HepG2 (cell line): ENCODE results near the gene NINL. TPM values are rescaled to one million over a fixed set of nuclear protein-coding genes. Genes with fewer than 3 reads are reported as not detected.

ENCODE experiments used
- ATAC-seq: fragments of 200-7000 bp; cut with Tn5 transposase; 3 replicates; pipeline ENCODE4 v1.9.1; 2020; ENCODE audit warnings: mild to moderate bottlenecking, moderate library complexity
- BruUV-seq: library from RNA; stranded (reverse); fragments of 400-500 nt; replicated peaks from 2 replicates; lab custom pipeline; 2021; lab: Mats Ljungman, UMichigan
- CTCF ChIA-PET: fragments of 300-600 bp; formaldehyde crosslinking; extraction: SDS; loops from one replicate; lab custom pipeline; 2021; ENCODE audit warnings: low total read pairs, inconsistent platforms, low intra/inter-chr PET ratio; lab: Yijun Ruan, JAX
- POLR2A ChIA-PET: fragments of 350-600 bp; sonication (Branson Sonifier 250); formaldehyde crosslinking; loops from one replicate; lab custom pipeline; 2020; ENCODE audit warnings: antibody characterized with exemption, inconsistent platforms; lab: Yijun Ruan, JAX
- DNase-seq: peaks from one replicate; pipeline ENCODE4 v3.0.0-alpha.2; 2015; ENCODE audit warnings: low spot score
- FAIRE-seq: peaks from 3 replicates; lab custom pipeline; 2011; peaks lifted over from hg19 to GRCh38; lab: Jason Lieb, UNC
- H2AFZ ChIP-seq: one replicate; pipeline ENCODE4 v1.6.1; 2011; ENCODE audit warnings: low read length, inconsistent platforms
- H3K27ac ChIP-seq: fragments of 300-600 bp; 3 replicates; pipeline ENCODE4 v1.8.0; 2011; ENCODE audit warnings: mixed run types, mild to moderate bottlenecking, mixed read lengths, low read length, inconsistent platforms; ENCODE audit not compliant: insufficient read depth; ENCODE audit errors: extremely low read length
- H3K27me3 ChIP-seq, 2 experiments: fragments of 200-600 bp in 1 of 2; 2 replicates in 1 of 2; 3 replicates in 1 of 2; pipeline versions ENCODE4 v1.6.0 to v1.8.0; 2011; ENCODE audit warnings: low read length in 2 of 2, mild to moderate bottlenecking in 2 of 2, moderate library complexity in 2 of 2, inconsistent platforms in 1 of 2; ENCODE audit not compliant: insufficient read depth in 2 of 2, control insufficient read depth in 1 of 2
- H3K36me3 ChIP-seq, 2 experiments: fragments of 200-600 bp in 1 of 2; replicated peaks in 1 of 2; 2 replicates in 1 of 2; 3 replicates in 1 of 2; pipeline versions ENCODE4 v1.5.1 to v1.8.0; 2011; ENCODE audit warnings: low read length in 2 of 2, inconsistent platforms in 1 of 2; ENCODE audit not compliant: insufficient read depth in 2 of 2, control insufficient read depth in 1 of 2
- H3K4me1 ChIP-seq: 2 replicates; pipeline ENCODE4 v1.5.1; 2012; ENCODE audit warnings: low read length, inconsistent platforms; ENCODE audit not compliant: insufficient read depth
- H3K4me2 ChIP-seq: 2 replicates; pipeline ENCODE4 v1.6.0; 2011; ENCODE audit warnings: low read depth, low read length, inconsistent platforms
- H3K4me3 ChIP-seq, 3 experiments: fragments of 200-600 bp in 1 of 3; sonication (generic), shearing (Covaris generic) in 1 of 3; replicated peaks in 1 of 3; 2 replicates each; pipeline ENCODE4 v1.5.1; 2011 to 2016; ENCODE audit warnings: low read length in 3 of 3, inconsistent platforms in 2 of 3, low read depth in 2 of 3, mild to moderate bottlenecking in 2 of 3, control low read depth in 1 of 3, mixed read lengths in 1 of 3; ENCODE audit not compliant: insufficient read depth in 1 of 3
- H3K79me2 ChIP-seq: one replicate; pipeline ENCODE4 v1.6.1; 2011; ENCODE audit warnings: low read length, inconsistent platforms; ENCODE audit not compliant: insufficient read depth
- H3K9ac ChIP-seq: 2 replicates; pipeline ENCODE4 v1.6.0; 2011; ENCODE audit warnings: mild to moderate bottlenecking, low read depth, low read length, inconsistent platforms; ENCODE audit not compliant: insufficient read depth
- H3K9me3 ChIP-seq: 2 replicates; pipeline ENCODE4 v1.5.1; 2012; ENCODE audit warnings: mild to moderate bottlenecking, low read length
- H4K20me1 ChIP-seq: 2 replicates; pipeline ENCODE4 v1.6.0; 2011; ENCODE audit warnings: inconsistent platforms, mild to moderate bottlenecking, low read length, moderate library complexity; ENCODE audit not compliant: insufficient read depth
- ADNP ChIP-seq: sonication (generic); formaldehyde crosslinking; IDR thresholded peaks from 2 replicates; pipeline ENCODE4 v1.4.0; 2020; ENCODE audit warnings: missing genetic modification reagents
- AGO2 ChIP-seq: fragments of 200-400 bp; formaldehyde crosslinking; optimal IDR thresholded peaks from 2 replicates; pipeline ENCODE3; 2017; ENCODE audit warnings: mild to moderate bottlenecking, low read depth, low read length, moderate library complexity
- CENPX ChIP-seq: sonication (generic); formaldehyde crosslinking; IDR thresholded peaks from 2 replicates; pipeline ENCODE4 v1.9.0; 2021; ENCODE audit warnings: mild to moderate bottlenecking, missing genetic modification reagents, moderate library complexity
- DBP ChIP-seq: sonication (generic); formaldehyde crosslinking; IDR thresholded peaks from 2 replicates; pipeline ENCODE4 v1.4.0; 2020; ENCODE audit warnings: missing genetic modification reagents; ENCODE audit errors: not compliant biosample characterization
- DZIP1 ChIP-seq: sonication (generic); formaldehyde crosslinking; IDR thresholded peaks from 2 replicates; pipeline ENCODE4 v1.5.0; 2020; ENCODE audit warnings: mild to moderate bottlenecking, missing genetic modification reagents
- HOXA3 ChIP-seq: sonication (generic); formaldehyde crosslinking; IDR thresholded peaks from 2 replicates; pipeline ENCODE4 v1.5.0; 2020; ENCODE audit warnings: missing genetic modification reagents
- MAF1 ChIP-seq: sonication (generic); formaldehyde crosslinking; IDR thresholded peaks from 2 replicates; pipeline ENCODE4 v1.5.0; 2020; ENCODE audit warnings: missing genetic modification reagents, borderline replicate concordance
- NFATC3 ChIP-seq: sonication (generic); formaldehyde crosslinking; IDR thresholded peaks from 2 replicates; pipeline ENCODE4 v1.5.1; 2020; ENCODE audit warnings: mild to moderate bottlenecking, missing genetic modification reagents
- PAF1 ChIP-seq: IDR thresholded peaks from 2 replicates; pipeline ENCODE4 v1.6.1; 2016; ENCODE audit warnings: missing genetic modification reagents, missing compliant biosample characterization
- PBX2 ChIP-seq: IDR thresholded peaks from 2 replicates; pipeline ENCODE4 v1.6.1; 2016; ENCODE audit warnings: control low read depth
- PPARG ChIP-seq: conservative IDR thresholded peaks from 2 replicates; pipeline ENCODE4 v1.6.1; 2016; ENCODE audit warnings: missing biosample characterization, missing genetic modification reagents
- TP53 ChIP-seq: sonication (generic); formaldehyde crosslinking; conservative IDR thresholded peaks from 2 replicates; pipeline ENCODE4 v1.4.0; 2020; ENCODE audit warnings: missing genetic modification reagents
- ZNF839 ChIP-seq: sonication (generic); formaldehyde crosslinking; IDR thresholded peaks from 2 replicates; pipeline ENCODE4 v1.4.0; 2020; ENCODE audit warnings: missing genetic modification reagents, mild to moderate bottlenecking, borderline replicate concordance
- ZNF891 ChIP-seq: sonication (generic); formaldehyde crosslinking; IDR thresholded peaks from 2 replicates; pipeline ENCODE4 v1.5.0; 2020; ENCODE audit warnings: mild to moderate bottlenecking, missing genetic modification reagents
- ZSCAN30 ChIP-seq: sonication (generic); formaldehyde crosslinking; IDR thresholded peaks from 2 replicates; pipeline ENCODE4 v1.5.0; 2020; ENCODE audit warnings: mild to moderate bottlenecking, missing genetic modification reagents
- WGBS: methylation state at CpG from one replicate; pipeline ENCODE4 v1.1.6; 2017; ENCODE audit warnings: low lambda C conversion rate; 5-methylcytosine and 5-hydroxymethylcytosine counted together
- in situ Hi-C: cut with HindIII; loops from 2 replicates; pipeline ENCODE4 v1.10.0; 2017; ENCODE audit warnings: low pct_unique_long_range_greater_than_20kb; ENCODE audit not compliant: extremely low pct_ligation_motif_present
- intact Hi-C: fragments of 100-400 bp; cut with micrococcal nuclease; formaldehyde crosslinking; loops from one replicate; pipeline ENCODE4 v1.10.0; 2022; ENCODE audit not compliant: unreplicated experiment
- polyA plus RNA-seq, 8 experiments: library from polyadenylated mRNA; depleted of rRNA in 3 of 8; stranded (reverse) in 7 of 8; unstranded in 1 of 8; fragments of >200 nt; fragmentation: Illumina TruSeq in 4 of 8; extraction: Trizol in 4 of 8; gene quantifications; 2 replicates each; pipeline versions ENCODE4 v1.2.1 to v1.2.3, GENCODE V29; 2011 to 2016; ENCODE audit warnings: low read depth in 4 of 8, missing spikeins in 1 of 8, mixed read lengths in 1 of 8; ENCODE audit not compliant: insufficient read depth in 1 of 8
- total RNA-seq, 5 experiments: library from RNA; depleted of rRNA; stranded (reverse); fragments of >200 nt; fragmentation: Illumina TruSeq; extraction: Trizol; gene quantifications; 2 replicates each; pipeline ENCODE4 v1.2.3, GENCODE V29; 2016; ENCODE audit warnings: low read depth in 1 of 5
- TF ChIP-seq, protein P1 (sequence below): sonication (generic); formaldehyde crosslinking; IDR thresholded peaks from 2 replicates; pipeline ENCODE4 v1.8.0; 2022; ENCODE audit warnings: missing genetic modification reagents, mild to moderate bottlenecking, borderline replicate concordance

NINL gene
- total and polyA plus RNA-seq, 2 of the 13 experiments (the other 11 are each of a cell fraction or from before 2014, with no cell fraction given): 32.3 to 34.3 TPM

GRCh38 chr20:25507385-25508082 is 77.8 kb downstream of the NINL start (continued):
- TF ChIP-seq PAF1: no peak
- TF ChIP-seq PBX2: no peak
- TF ChIP-seq, all 625 proteins: peak for 44

- no peak overlapping the region for H3K4me3 ChIP-seq
- TF ChIP-seq DZIP1 (CRISPR knock-in tag) (peak; percentile 31; the same call in 1 of the 2 replicates), AGO2 (peak; percentile 22), ADNP (CRISPR knock-in tag) (no peak), MAF1 (CRISPR knock-in tag) (no peak), ZNF839 (CRISPR knock-in tag) (0 out of 2 replicates have a peak, but pooled peaks have one; percentile 49), ZNF891 (CRISPR knock-in tag) (0 out of 2 replicates have a peak, but pooled peaks have one; percentile 17), HOXA3 (CRISPR knock-in tag) (no peak), ZSCAN30 (CRISPR knock-in tag) (no peak), PPARG (CRISPR knock-in tag) (no peak), TP53 (CRISPR knock-in tag) (no peak), NFATC3 (CRISPR knock-in tag) (no peak), DBP (CRISPR knock-in tag) (no peak), CENPX (CRISPR knock-in tag) (no peak)
- TF ChIP-seq, protein P1, sequence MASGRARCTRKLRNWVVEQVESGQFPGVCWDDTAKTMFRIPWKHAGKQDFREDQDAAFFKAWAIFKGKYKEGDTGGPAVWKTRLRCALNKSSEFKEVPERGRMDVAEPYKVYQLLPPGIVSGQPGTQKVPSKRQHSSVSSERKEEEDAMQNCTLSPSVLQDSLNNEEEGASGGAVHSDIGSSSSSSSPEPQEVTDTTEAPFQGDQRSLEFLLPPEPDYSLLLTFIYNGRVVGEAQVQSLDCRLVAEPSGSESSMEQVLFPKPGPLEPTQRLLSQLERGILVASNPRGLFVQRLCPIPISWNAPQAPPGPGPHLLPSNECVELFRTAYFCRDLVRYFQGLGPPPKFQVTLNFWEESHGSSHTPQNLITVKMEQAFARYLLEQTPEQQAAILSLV: no peak
- WGBS: 98% methylated on average over 15 of the region's 15 CpGs
- no peaks in the 10 kb centered on the region for H4K20me1 ChIP-seq
- FAIRE-seq (no peak), ATAC-seq (no peak), DNase-seq (no peak)
- intact Hi-C loops (loop anchor here (1.0 to 10.0 kb wide), 2 partner anchors 44 to 190 kb away; partner anchors contain the start of gene ZNF337), in situ Hi-C loops (no loop called here)
- H3K27ac ChIP-seq: no peak overlapping the region
- H3K9me3 ChIP-seq: no peaks in the 10 kb centered on the region
- H3K4me1 ChIP-seq: peaks cover 29% of the 10 kb centered on the region
- H3K27me3 ChIP-seq: no peaks in the 10 kb centered on the region
- peaks cover 28 to 59% of the 10 kb centered on the region in 2 experiments for H3K36me3 ChIP-seq
- no peak overlapping the region for H3K9ac ChIP-seq
- POLR2A ChIA-PET: no interaction called here
- CTCF ChIA-PET: no interaction called here
- H3K4me2 ChIP-seq: no peak overlapping the region
- H2AFZ ChIP-seq: no peak overlapping the region
- BruUV-seq: no TSS peak
- no peaks in the 10 kb centered on the region for H3K79me2 ChIP-seq
These were observed 80.8 kb downstream of the NINL start for GRCh38 chr20:25504366-25505135.
